HEK293T (cell line): ENCODE results near the gene NINJ1.

Experiments used
- ARNT ChIP-seq: fragments of 450-650 bp; IDR thresholded peaks from 2 replicates; pipeline ENCODE4 v1.6.1; 2017; ENCODE audit warnings: mild to moderate bottlenecking
- BHLHE40 ChIP-seq: fragments of 450-650 bp; IDR thresholded peaks from 2 replicates; pipeline ENCODE4 v1.6.1; 2016; ENCODE audit warnings: mild to moderate bottlenecking, moderate library complexity, borderline replicate concordance
- ELF4 ChIP-seq: fragments of 450-650 bp; IDR thresholded peaks from 2 replicates; pipeline ENCODE4 v1.6.1; 2017; ENCODE audit warnings: antibody characterized with exemption
- FOXA1 ChIP-seq: fragments of 450-650 bp; IDR thresholded peaks from 2 replicates; pipeline ENCODE4 v1.6.1; 2016; ENCODE audit warnings: mild to moderate bottlenecking
- FOXM1 ChIP-seq: fragments of 450-650 bp; IDR thresholded peaks from 2 replicates; pipeline ENCODE4 v1.6.1; 2017; ENCODE audit warnings: mild to moderate bottlenecking, borderline replicate concordance
- LEF1 ChIP-seq: fragments of 450-650 bp; IDR thresholded peaks from 2 replicates; pipeline ENCODE4 v1.6.1; 2017; ENCODE audit warnings: mild to moderate bottlenecking, borderline replicate concordance
- NFRKB ChIP-seq: fragments of 450-650 bp; IDR thresholded peaks from 2 replicates; pipeline ENCODE4 v1.6.1; 2016; ENCODE audit warnings: mild to moderate bottlenecking, moderate library complexity
- SP1 ChIP-seq: fragments of 450-650 bp; IDR thresholded peaks from 2 replicates; pipeline ENCODE4 v1.6.1; 2017
- SUZ12 ChIP-seq: fragments of 450-650 bp; IDR thresholded peaks from 2 replicates; pipeline ENCODE4 v1.6.1; 2016; ENCODE audit warnings: mild to moderate bottlenecking
- TARDBP ChIP-seq: fragments of 450-650 bp; IDR thresholded peaks from 2 replicates; pipeline ENCODE4 v1.6.1; 2016
- ZNF384 ChIP-seq: fragments of 450-650 bp; IDR thresholded peaks from 2 replicates; pipeline ENCODE4 v1.6.1; 2016

DNA sequence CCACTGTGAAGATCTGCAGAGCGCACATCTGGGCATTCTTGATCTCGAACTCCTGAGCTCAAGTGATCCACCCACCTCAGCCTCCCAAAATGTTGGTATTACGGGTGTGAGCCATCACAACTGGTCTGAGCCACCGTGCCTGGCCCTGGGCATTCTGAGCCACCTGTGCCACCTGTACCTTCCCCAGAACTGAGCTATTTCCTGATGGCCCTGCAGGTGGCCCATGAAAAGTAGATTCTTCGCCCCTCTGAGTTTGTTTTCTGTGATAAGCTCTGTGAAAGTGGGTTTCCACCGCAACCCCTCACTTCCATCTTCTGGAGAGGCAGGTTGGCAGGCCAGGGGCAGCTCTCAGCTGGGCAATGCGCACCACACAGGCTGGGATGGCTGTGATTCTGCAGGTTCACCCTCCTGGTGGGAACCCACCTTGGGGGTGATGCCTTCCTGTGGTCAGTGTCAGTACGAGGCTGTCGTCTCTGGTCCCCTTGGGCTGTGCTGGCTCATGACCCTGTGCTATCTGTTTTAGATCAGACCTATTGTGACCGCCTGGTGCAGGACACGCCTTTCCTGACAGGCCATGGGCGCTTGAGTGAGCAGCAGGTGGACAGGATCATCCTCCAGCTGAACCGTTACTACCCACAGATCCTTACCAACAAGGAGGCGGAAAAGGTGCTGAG, 26.8 kb downstream of the NINJ1 start:
- TF ChIP-seq SUZ12 = no peak
- no peak for TF ChIP-seq BHLHE40
- TF ChIP-seq FOXA1 = no peak
- no peak for TF ChIP-seq FOXM1
- no peak for TF ChIP-seq TARDBP
- TF ChIP-seq SP1 = no peak
- no peak for TF ChIP-seq ZNF384
- TF ChIP-seq ELF4 = no peak
- TF ChIP-seq NFRKB = no peak
- TF ChIP-seq ARNT = no peak
- TF ChIP-seq LEF1 = no peak
